ENCODE measurements around the gene DAD1. TPM values are rescaled to one million over a fixed set of nuclear protein-coding genes. Genes with fewer than 3 reads are reported as not detected.
"Not testable (repeated sequence)": the region's sequence is repeated elsewhere in the genome, so short reads cannot be mapped to it uniquely, and the experiment has no call there.

The DAD1 gene
- polyA plus RNA-seq, 4 donors = 147 to 313 (median 225) TPM

- Histone ChIP-seq H3K4me3 (ENCODE audit: low read depth in 1 of 3, low read length in 3 of 3) (no peak overlapping the region), H3K4me1 (ENCODE audit: control insufficient read depth in 3 of 3, insufficient read depth in 2 of 3, low read depth in 1 of 3, low read length in 2 of 3) (peaks cover 0 to 2% (median 0%) of the 10 kb centered on the region in 3 donors), H3K36me3 (ENCODE audit: control insufficient read depth in 3 of 3, insufficient read depth in 2 of 3, low read depth in 1 of 3, low read length in 3 of 3) (no peaks in the 10 kb centered on the region), H3K27me3 (ENCODE audit: control insufficient read depth in 3 of 3, insufficient read depth in 3 of 3, low read length in 3 of 3) (no peaks in the 10 kb centered on the region), H3K27ac (ENCODE audit: low read depth in 1 of 3, low read length in 2 of 3) (no peak overlapping the region), H3K9me3 (ENCODE audit: control insufficient read depth in 2 of 2, insufficient read depth in 1 of 2, low read depth in 1 of 2, low read length in 1 of 2) (peaks cover 0 to 8% of the 10 kb centered on the region in 2 donors)
- FAIRE-seq = no peak
- DNase-seq = peak in 1 of 2 donors; percentile 57
- 34 to 70% (median 52%) methylated on average over 6 of the region's 6 CpGs for WGBS, 3 donors
Measured at GRCh38 chr14:22626590-22626989, 37.6 kb upstream of the DAD1 start.

DNA sequence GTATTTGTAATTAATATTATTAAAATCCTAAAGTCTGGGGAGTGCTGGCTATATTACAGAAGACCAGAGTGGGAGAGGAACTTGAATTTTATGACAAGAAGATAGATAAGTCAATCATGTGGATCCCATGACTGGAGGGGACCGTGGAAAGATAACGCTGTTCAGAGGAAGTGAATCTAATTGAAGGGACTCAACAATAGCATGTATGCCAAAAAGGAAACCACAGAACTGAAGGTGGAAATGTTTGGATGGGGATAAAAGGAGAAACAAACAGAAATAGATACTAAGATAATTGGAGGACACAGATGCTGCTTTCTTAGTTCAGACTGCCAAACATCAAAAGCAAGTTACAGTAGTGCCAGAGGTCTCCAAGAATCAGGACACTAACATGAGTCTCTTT is 34.0 kb upstream of the DAD1 start:
- Histone ChIP-seq H3K4me1 (ENCODE audit: control insufficient read depth in 3 of 3, insufficient read depth in 2 of 3, low read depth in 1 of 3, low read length in 2 of 3) (peaks cover 0 to 2% (median 0%) of the 10 kb centered on the region in 3 donors), H3K4me3 (ENCODE audit: low read depth in 1 of 3, low read length in 3 of 3) (no peak overlapping the region), H3K27me3 (ENCODE audit: control insufficient read depth in 3 of 3, insufficient read depth in 3 of 3, low read length in 3 of 3) (no peaks in the 10 kb centered on the region), H3K9me3 (ENCODE audit: control insufficient read depth in 2 of 2, insufficient read depth in 1 of 2, low read depth in 1 of 2, low read length in 1 of 2) (no peaks in the 10 kb centered on the region), H3K36me3 (ENCODE audit: control insufficient read depth in 3 of 3, insufficient read depth in 2 of 3, low read depth in 1 of 3, low read length in 3 of 3) (no peaks in the 10 kb centered on the region), H3K27ac (ENCODE audit: low read depth in 1 of 3, low read length in 2 of 3) (no peak overlapping the region)
- DNase-seq = no peak
- no peak for FAIRE-seq
- 29 to 66% (median 42%) methylated on average over 2 of the region's 2 CpGs for WGBS, 3 donors

DNA sequence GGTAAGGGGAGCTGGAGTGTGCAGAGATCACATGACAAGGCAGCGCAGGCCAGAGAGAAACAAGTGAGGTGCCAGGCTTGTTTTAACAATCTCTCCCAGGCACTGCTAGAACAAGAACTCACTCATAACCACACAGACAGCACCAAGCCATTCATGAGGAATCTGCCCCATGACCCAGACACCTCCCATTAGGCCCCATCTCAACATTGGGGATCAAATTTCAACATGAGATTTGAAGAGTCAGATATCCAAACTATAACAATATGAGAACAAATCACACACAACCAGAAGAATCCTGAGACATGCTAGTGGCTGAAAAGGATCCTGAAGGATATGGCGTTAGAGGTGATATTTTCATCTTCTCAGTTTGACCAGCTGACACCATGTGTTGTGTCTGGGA is 33.2 kb upstream of the DAD1 start:
- H3K27ac ChIP-seq (ENCODE audit: low read depth in 1 of 3, low read length in 2 of 3) = no peak overlapping the region
- FAIRE-seq = no peak
- no peaks in the 10 kb centered on the region for H3K36me3 ChIP-seq (ENCODE audit: control insufficient read depth in 3 of 3, insufficient read depth in 2 of 3, low read depth in 1 of 3, low read length in 3 of 3)
- no peaks in the 10 kb centered on the region for H3K9me3 ChIP-seq (ENCODE audit: control insufficient read depth in 2 of 2, insufficient read depth in 1 of 2, low read depth in 1 of 2, low read length in 1 of 2)
- DNase-seq = no peak
- H3K4me3 ChIP-seq (ENCODE audit: low read depth in 1 of 3, low read length in 3 of 3) = no peak overlapping the region
- WGBS, 3 donors = 86 to 97% (median 88%) methylated on average over 2 of the region's 2 CpGs
- H3K4me1 ChIP-seq (ENCODE audit: control insufficient read depth in 3 of 3, insufficient read depth in 2 of 3, low read depth in 1 of 3, low read length in 2 of 3) = no peaks in the 10 kb centered on the region
- no peaks in the 10 kb centered on the region for H3K27me3 ChIP-seq (ENCODE audit: control insufficient read depth in 3 of 3, insufficient read depth in 3 of 3, low read length in 3 of 3)

DNA sequence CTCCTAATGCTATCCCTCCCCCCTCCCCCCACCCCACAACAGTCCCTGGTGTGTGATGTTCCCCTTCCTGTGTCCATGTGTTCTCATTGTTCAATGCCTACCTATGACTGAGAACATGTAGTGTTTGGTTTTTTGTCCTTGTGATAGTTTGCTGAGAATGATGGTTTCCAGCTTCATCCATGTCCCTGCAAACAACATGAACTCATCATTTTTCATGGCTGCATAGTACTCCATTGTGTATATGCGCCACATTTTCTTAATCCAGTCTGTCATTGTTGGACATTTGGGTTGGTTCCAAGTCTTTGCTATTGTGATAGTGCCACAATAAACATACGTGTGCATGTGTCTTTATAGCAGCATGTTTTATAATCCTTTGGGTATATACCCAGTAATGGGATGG is 26.7 kb upstream of the DAD1 start:
- Histone ChIP-seq H3K36me3 (ENCODE audit: control insufficient read depth in 3 of 3, insufficient read depth in 2 of 3, low read depth in 1 of 3, low read length in 3 of 3) (peaks cover 0 to 13% (median 5%) of the 10 kb centered on the region in 3 donors), H3K4me1 (ENCODE audit: control insufficient read depth in 3 of 3, insufficient read depth in 2 of 3, low read depth in 1 of 3, low read length in 2 of 3) (peaks cover 0 to 14% (median 2%) of the 10 kb centered on the region in 3 donors)
- not testable (repeated sequence) for H3K27me3 ChIP-seq (ENCODE audit: control insufficient read depth in 3 of 3, insufficient read depth in 3 of 3, low read length in 3 of 3); DNase-seq; H3K4me3 ChIP-seq (ENCODE audit: low read depth in 1 of 3, low read length in 3 of 3); H3K27ac ChIP-seq (ENCODE audit: low read depth in 1 of 3, low read length in 2 of 3); FAIRE-seq; H3K9me3 ChIP-seq (ENCODE audit: control insufficient read depth in 2 of 2, insufficient read depth in 1 of 2, low read depth in 1 of 2, low read length in 1 of 2)
- WGBS, 3 donors = 88 to 95% (median 93%) methylated on average over 2 of the region's 2 CpGs

- DNase-seq = peak in 1 of 2 donors; percentile 91
- peak overlapping the region in 1 of 3 donors; percentile 64 for H3K27ac ChIP-seq (ENCODE audit: low read depth in 1 of 3, low read length in 2 of 3)
- WGBS, 3 donors = 31 to 56% (median 51%) methylated on average over 6 of the region's 6 CpGs
Measured at GRCh38 chr14:22614240-22614799, 25.3 kb upstream of the DAD1 start.

DNA sequence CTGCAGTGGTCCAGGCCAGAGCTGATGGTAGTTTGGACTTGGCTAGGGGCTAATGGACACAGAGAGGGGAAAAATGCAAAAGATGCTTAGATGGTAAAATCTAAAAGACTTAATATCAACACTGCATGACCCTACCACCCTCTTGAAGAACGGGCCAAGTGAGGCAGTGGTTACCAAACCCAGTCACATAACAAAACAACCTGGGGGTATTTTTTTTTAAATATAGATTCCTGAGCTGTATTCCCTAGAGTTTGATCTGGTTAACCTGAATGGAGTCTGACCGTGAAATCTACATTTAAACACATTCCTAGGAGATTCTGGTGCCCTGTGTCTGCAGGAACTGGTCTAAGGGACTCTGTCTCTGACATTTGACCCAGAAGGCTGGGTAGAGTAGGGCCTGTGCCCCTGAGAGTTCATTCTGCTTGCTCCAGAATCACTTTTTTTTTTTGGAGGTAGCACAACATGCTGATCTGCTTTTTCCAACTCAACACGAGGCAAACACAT is 24.8 kb upstream of the DAD1 start:
- Histone ChIP-seq H3K9me3 (ENCODE audit: control insufficient read depth in 2 of 2, insufficient read depth in 1 of 2, low read depth in 1 of 2, low read length in 1 of 2) (no peaks in the 10 kb centered on the region), H3K27ac (ENCODE audit: low read depth in 1 of 3, low read length in 2 of 3) (peak overlapping the region in 1 of 3 donors; percentile 64)

More at GRCh38 chr14:22614240-22614799, 25.3 kb upstream of the DAD1 start:
- Histone ChIP-seq H3K27me3 (ENCODE audit: control insufficient read depth in 3 of 3, insufficient read depth in 3 of 3, low read length in 3 of 3) (no peaks in the 10 kb centered on the region), H3K9me3 (ENCODE audit: control insufficient read depth in 2 of 2, insufficient read depth in 1 of 2, low read depth in 1 of 2, low read length in 1 of 2) (no peaks in the 10 kb centered on the region), H3K4me1 (ENCODE audit: control insufficient read depth in 3 of 3, insufficient read depth in 2 of 3, low read depth in 1 of 3, low read length in 2 of 3) (peaks cover 0 to 14% (median 2%) of the 10 kb centered on the region in 3 donors), H3K4me3 (ENCODE audit: low read depth in 1 of 3, low read length in 3 of 3) (no peak overlapping the region), H3K36me3 (ENCODE audit: control insufficient read depth in 3 of 3, insufficient read depth in 2 of 3, low read depth in 1 of 3, low read length in 3 of 3) (peaks cover 3 to 27% (median 11%) of the 10 kb centered on the region in 3 donors)
- FAIRE-seq = no peak

DNA sequence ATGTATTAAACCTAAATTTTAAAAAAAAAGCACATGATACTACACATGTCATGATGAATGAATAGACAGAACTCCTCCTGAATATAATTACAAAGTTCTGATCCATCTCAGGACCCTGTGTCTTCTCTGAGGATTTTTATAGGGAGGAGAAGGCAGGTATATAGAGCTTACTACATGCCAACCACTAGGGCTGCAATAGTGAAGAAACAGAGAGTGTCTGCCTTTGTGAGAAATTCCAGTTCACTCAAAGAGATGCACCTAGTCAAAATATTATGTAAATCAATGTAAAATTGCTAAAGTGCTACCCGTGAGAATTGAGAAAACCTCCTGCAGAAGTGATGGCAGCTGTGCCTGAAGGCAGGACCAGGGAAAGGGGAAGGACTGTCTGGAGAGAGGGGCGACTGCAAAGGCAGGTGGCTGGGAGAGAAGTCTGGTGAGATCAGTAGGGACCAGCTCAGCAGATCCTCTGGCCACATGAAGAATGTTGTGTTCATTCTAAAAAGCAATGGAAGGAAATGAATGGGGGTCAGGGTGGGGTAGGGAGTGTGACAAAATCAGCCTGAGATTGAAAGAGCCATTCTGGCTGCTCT is 24.2 kb upstream of the DAD1 start:
- H3K27ac ChIP-seq (ENCODE audit: low read depth in 1 of 3, low read length in 2 of 3) = peak overlapping the region in 1 of 3 donors; percentile 64
- no peak overlapping the region for H3K4me3 ChIP-seq (ENCODE audit: low read depth in 1 of 3, low read length in 3 of 3)
- H3K4me1 ChIP-seq (ENCODE audit: control insufficient read depth in 3 of 3, insufficient read depth in 2 of 3, low read depth in 1 of 3, low read length in 2 of 3) = peaks cover 0 to 14% (median 2%) of the 10 kb centered on the region in 3 donors
- DNase-seq (no peak), FAIRE-seq (no peak)
- peaks cover 4 to 33% (median 12%) of the 10 kb centered on the region in 3 donors for H3K36me3 ChIP-seq (ENCODE audit: control insufficient read depth in 3 of 3, insufficient read depth in 2 of 3, low read depth in 1 of 3, low read length in 3 of 3)
- WGBS, 3 donors = 69 to 76% (median 76%) methylated on average over 2 of the region's 2 CpGs
- H3K9me3 ChIP-seq (ENCODE audit: control insufficient read depth in 2 of 2, insufficient read depth in 1 of 2, low read depth in 1 of 2, low read length in 1 of 2) = no peaks in the 10 kb centered on the region
- H3K27me3 ChIP-seq (ENCODE audit: control insufficient read depth in 3 of 3, insufficient read depth in 3 of 3, low read length in 3 of 3) = no peaks in the 10 kb centered on the region

More for the DNA sequence above, 24.8 kb upstream of the DAD1 start:
- Histone ChIP-seq H3K36me3 (ENCODE audit: control insufficient read depth in 3 of 3, insufficient read depth in 2 of 3, low read depth in 1 of 3, low read length in 3 of 3) (peaks cover 3 to 29% (median 12%) of the 10 kb centered on the region in 3 donors), H3K4me1 (ENCODE audit: control insufficient read depth in 3 of 3, insufficient read depth in 2 of 3, low read depth in 1 of 3, low read length in 2 of 3) (peaks cover 0 to 14% (median 2%) of the 10 kb centered on the region in 3 donors), H3K4me3 (ENCODE audit: low read depth in 1 of 3, low read length in 3 of 3) (no peak overlapping the region), H3K27me3 (ENCODE audit: control insufficient read depth in 3 of 3, insufficient read depth in 3 of 3, low read length in 3 of 3) (no peaks in the 10 kb centered on the region)
- no peak for DNase-seq
- no peak for FAIRE-seq
- WGBS, 3 donors = 56 to 80% (median 77%) methylated on average over 3 of the region's 3 CpGs

GRCh38 chr14:22610931-22611330 is 21.9 kb upstream of the DAD1 start:
- Histone ChIP-seq H3K27me3 (ENCODE audit: control insufficient read depth in 3 of 3, insufficient read depth in 3 of 3, low read length in 3 of 3) (no peaks in the 10 kb centered on the region), H3K4me1 (ENCODE audit: control insufficient read depth in 3 of 3, insufficient read depth in 2 of 3, low read depth in 1 of 3, low read length in 2 of 3) (peaks cover 0 to 16% (median 2%) of the 10 kb centered on the region in 3 donors), H3K4me3 (ENCODE audit: low read depth in 1 of 3, low read length in 3 of 3) (no peak overlapping the region), H3K9me3 (ENCODE audit: control insufficient read depth in 2 of 2, insufficient read depth in 1 of 2, low read depth in 1 of 2, low read length in 1 of 2) (no peaks in the 10 kb centered on the region), H3K36me3 (ENCODE audit: control insufficient read depth in 3 of 3, insufficient read depth in 2 of 3, low read depth in 1 of 3, low read length in 3 of 3) (peaks cover 10 to 47% (median 17%) of the 10 kb centered on the region in 3 donors), H3K27ac (ENCODE audit: low read depth in 1 of 3, low read length in 2 of 3) (no peak overlapping the region)
- FAIRE-seq (no peak), DNase-seq (no peak)
- WGBS, 3 donors = 89 to 97% (median 93%) methylated on average over 2 of the region's 2 CpGs
